MCF 10A (cell line): ENCODE data around the gene FAM32A. TPM values are rescaled to one million over a fixed set of nuclear protein-coding genes. Genes with fewer than 3 reads are reported as not detected.

Source experiments
- BruUV-seq: library from RNA; stranded (reverse); fragments of 400-500 nt; replicated peaks from 2 replicates; lab custom pipeline; 2021; lab: Mats Ljungman, UMichigan
- CTCF ChIA-PET: fragments of 300-600 bp; sonication (Branson Sonifier 250); formaldehyde crosslinking; extraction: SDS; loops from one replicate; lab custom pipeline; 2021; ENCODE audit warnings: antibody characterized with exemption, inconsistent platforms; lab: Yijun Ruan, JAX
- POLR2A ChIA-PET: fragments of 300-600, 350-650 bp; sonication (Branson Sonifier 250); formaldehyde crosslinking; extraction: SDS; loops from one replicate; lab custom pipeline; 2020; ENCODE audit warnings: antibody characterized with exemption, inconsistent platforms; lab: Yijun Ruan, JAX
- DNase-seq: peaks from one replicate; pipeline ENCODE4 v3.0.0-alpha.2; 2018; ENCODE audit not compliant: unreplicated experiment
- H3K27ac Mint-ChIP-seq: one replicate; pipeline ENCODE4 v1.8.0; 2022; ENCODE audit warnings: mild to moderate bottlenecking, low read depth, mixed read lengths; ENCODE audit not compliant: unreplicated experiment
- H3K27me3 Mint-ChIP-seq: one replicate; pipeline ENCODE4 v1.8.0; 2022; ENCODE audit warnings: mixed read lengths; ENCODE audit not compliant: insufficient read depth, unreplicated experiment
- H3K36me3 Mint-ChIP-seq: one replicate; pipeline ENCODE4 v1.8.0; 2022; ENCODE audit warnings: mild to moderate bottlenecking, moderate library complexity, mixed read lengths; ENCODE audit not compliant: insufficient read depth, unreplicated experiment
- H3K4me1 Mint-ChIP-seq: one replicate; pipeline ENCODE4 v1.8.0; 2022; ENCODE audit warnings: mixed read lengths; ENCODE audit not compliant: insufficient read depth, unreplicated experiment
- H3K4me3 Mint-ChIP-seq: one replicate; pipeline ENCODE4 v1.8.0; 2022; ENCODE audit warnings: mild to moderate bottlenecking, moderate library complexity, mixed read lengths; ENCODE audit not compliant: unreplicated experiment
- H3K9me3 Mint-ChIP-seq: one replicate; pipeline ENCODE4 v1.8.0; 2022; ENCODE audit warnings: mixed read lengths; ENCODE audit not compliant: unreplicated experiment
- CTCF ChIP-seq: fragments of 200-600 bp; IDR thresholded peaks from one replicate; pipeline ENCODE4 v1.8.0; 2022; ENCODE audit warnings: antibody characterized with exemption, mild to moderate bottlenecking; ENCODE audit not compliant: unreplicated experiment
- intact Hi-C: fragments of 100-400 bp; cut with micrococcal nuclease; formaldehyde crosslinking; loops from 2 replicates; pipeline ENCODE4 v1.14.1; 2022
- total RNA-seq: library from RNA; stranded (reverse); gene quantifications from 2 replicates; pipeline ENCODE4 v1.2.3, GENCODE V29; 2022

The FAM32A gene
- total RNA-seq, 1 experiment from 2014 or later = 48.1 TPM

GRCh38 chr19:16223746-16224145 lies 38.5 kb downstream of the FAM32A start:
- H3K4me3 Mint-ChIP-seq = no peak overlapping the region
- CTCF ChIA-PET = no interaction called here

GRCh38 chr19:16224293-16225045 lies 39.3 kb downstream of the FAM32A start:
- intact Hi-C loops = no loop called here
- Mint-ChIP-seq H3K9me3 (peaks cover 7% of the 10 kb centered on the region), H3K27ac (no peak overlapping the region), H3K4me3 (no peak overlapping the region), H3K27me3 (no peaks in the 10 kb centered on the region), H3K4me1 (no peaks in the 10 kb centered on the region), H3K36me3 (peaks cover 47% of the 10 kb centered on the region)
- DNase-seq = no peak
- CTCF ChIA-PET = interaction anchor here (0.6 kb wide), 1 partner anchor 106 kb away, joined by 3 read pairs; no protein-coding TSS in a partner anchor
- TF ChIP-seq CTCF = no peak
- POLR2A ChIA-PET = no interaction called here
- no TSS peak for BruUV-seq

More at GRCh38 chr19:16223746-16224145, 38.5 kb downstream of the FAM32A start:
- Mint-ChIP-seq H3K27me3 (no peaks in the 10 kb centered on the region), H3K4me1 (no peaks in the 10 kb centered on the region), H3K27ac (no peak overlapping the region), H3K9me3 (peaks cover 7% of the 10 kb centered on the region), H3K36me3 (peaks cover 54% of the 10 kb centered on the region)
- no TSS peak for BruUV-seq
- POLR2A ChIA-PET = no interaction called here
- no peak for DNase-seq
- intact Hi-C loops = no loop called here
- no peak for TF ChIP-seq CTCF

GRCh38 chr19:16225279-16226183 lies 40.3 kb downstream of the FAM32A start:
- no peak for DNase-seq
- Mint-ChIP-seq H3K27me3 (no peaks in the 10 kb centered on the region), H3K4me1 (no peaks in the 10 kb centered on the region), H3K4me3 (no peak overlapping the region), H3K36me3 (peaks cover 48% of the 10 kb centered on the region), H3K9me3 (peaks cover 6% of the 10 kb centered on the region), H3K27ac (no peak overlapping the region)
- intact Hi-C loops = no loop called here
- ChIA-PET CTCF (interaction anchor here (0.6 to 0.7 kb wide), 2 partner anchors 105 to 179 kb away, joined by 3 read pairs; no protein-coding TSS in a partner anchor), POLR2A (no interaction called here)
- no TSS peak for BruUV-seq
- TF ChIP-seq CTCF = no peak

- no peak for DNase-seq
- intact Hi-C loops = no loop called here
- no peak for TF ChIP-seq CTCF
- H3K4me3 Mint-ChIP-seq = no peak overlapping the region
- H3K27ac Mint-ChIP-seq = no peak overlapping the region
- POLR2A ChIA-PET = no interaction called here
- CTCF ChIA-PET = interaction anchor here (0.7 to 0.9 kb wide), 3 partner anchors 21 to 178 kb away, joined by 3 read pairs; no protein-coding TSS in a partner anchor
- H3K36me3 Mint-ChIP-seq = peaks cover 45% of the 10 kb centered on the region
- no peaks in the 10 kb centered on the region for H3K9me3 Mint-ChIP-seq
- H3K27me3 Mint-ChIP-seq = no peaks in the 10 kb centered on the region
- no TSS peak for BruUV-seq
- H3K4me1 Mint-ChIP-seq = no peaks in the 10 kb centered on the region
Measured at GRCh38 chr19:16226184-16226591, 41.0 kb downstream of the FAM32A start.
